Lower lobe of right lung (tissue), 2 donors: Measurements from ENCODE around the gene FAM153A. TPM values are rescaled to one million over a fixed set of nuclear protein-coding genes. Genes with fewer than 3 reads are reported as not detected.
"Not testable (repeated sequence)": the region's sequence is repeated elsewhere in the genome, so short reads cannot be mapped to it uniquely, and the experiment has no call there.

ENCODE experiments used
- ATAC-seq, 2 donors: fragments of 200-7000 bp; cut with Tn5 transposase; one replicate each; pipeline ENCODE4 v1.9.1; 2020 to 2022; ENCODE audit warnings: mild to moderate bottlenecking in 2 of 2, moderate library complexity in 2 of 2
- DNase-seq: peaks from one replicate; pipeline ENCODE4 v3.0.0-alpha.2; 2020
- H3K27ac ChIP-seq: fragments of 200-600 bp; one replicate; pipeline ENCODE4 v1.8.0; 2022
- H3K27me3 ChIP-seq: fragments of 200-600 bp; one replicate; pipeline ENCODE4 v1.8.0; 2022; ENCODE audit warnings: low read depth
- H3K36me3 ChIP-seq: fragments of 200-600 bp; one replicate; pipeline ENCODE4 v1.8.0; 2022; ENCODE audit warnings: mild to moderate bottlenecking
- H3K4me1 ChIP-seq: fragments of 200-600 bp; one replicate; pipeline ENCODE4 v1.8.0; 2022
- H3K4me3 ChIP-seq: fragments of 200-600 bp; one replicate; pipeline ENCODE4 v1.8.0; 2022; ENCODE audit warnings: mild to moderate bottlenecking
- H3K9me3 ChIP-seq: fragments of 200-600 bp; one replicate; pipeline ENCODE4 v1.8.0; 2022
- intact Hi-C: fragments of 100-400 bp; cut with DNase I; formaldehyde crosslinking; loops from one replicate; pipeline ENCODE4 v1.11.0; 2022
- total RNA-seq: library from RNA; stranded (reverse); fragmentation: NEBNext Ultra II Directional; extraction: Animal tissue kit (Norgen Biotek cat#: 25700); gene quantifications from one replicate; pipeline ENCODE4 v1.2.1, GENCODE V29; 2021
- donor health status: DM: no; HTN: yes; CAD: no; lungs with severe emphysema.

FAM153A gene
- total RNA-seq, 1 donor from 2014 or later = 3.7 TPM

- intact Hi-C loops, ATAC-seq, H3K4me1 ChIP-seq, H3K27me3 ChIP-seq, H3K36me3 ChIP-seq, DNase-seq, H3K4me3 ChIP-seq, H3K9me3 ChIP-seq, H3K27ac ChIP-seq: not testable (repeated sequence)
Measured at GRCh38 chr5:177695356-177695930, 87.3 kb downstream of the FAM153A start.

GRCh38 chr5:177694518-177694835 lies 88.2 kb downstream of the FAM153A start:
- H3K27me3 ChIP-seq, DNase-seq, H3K4me3 ChIP-seq, H3K27ac ChIP-seq, H3K36me3 ChIP-seq, H3K9me3 ChIP-seq, intact Hi-C loops, ATAC-seq, H3K4me1 ChIP-seq: not testable (repeated sequence)

DNA sequence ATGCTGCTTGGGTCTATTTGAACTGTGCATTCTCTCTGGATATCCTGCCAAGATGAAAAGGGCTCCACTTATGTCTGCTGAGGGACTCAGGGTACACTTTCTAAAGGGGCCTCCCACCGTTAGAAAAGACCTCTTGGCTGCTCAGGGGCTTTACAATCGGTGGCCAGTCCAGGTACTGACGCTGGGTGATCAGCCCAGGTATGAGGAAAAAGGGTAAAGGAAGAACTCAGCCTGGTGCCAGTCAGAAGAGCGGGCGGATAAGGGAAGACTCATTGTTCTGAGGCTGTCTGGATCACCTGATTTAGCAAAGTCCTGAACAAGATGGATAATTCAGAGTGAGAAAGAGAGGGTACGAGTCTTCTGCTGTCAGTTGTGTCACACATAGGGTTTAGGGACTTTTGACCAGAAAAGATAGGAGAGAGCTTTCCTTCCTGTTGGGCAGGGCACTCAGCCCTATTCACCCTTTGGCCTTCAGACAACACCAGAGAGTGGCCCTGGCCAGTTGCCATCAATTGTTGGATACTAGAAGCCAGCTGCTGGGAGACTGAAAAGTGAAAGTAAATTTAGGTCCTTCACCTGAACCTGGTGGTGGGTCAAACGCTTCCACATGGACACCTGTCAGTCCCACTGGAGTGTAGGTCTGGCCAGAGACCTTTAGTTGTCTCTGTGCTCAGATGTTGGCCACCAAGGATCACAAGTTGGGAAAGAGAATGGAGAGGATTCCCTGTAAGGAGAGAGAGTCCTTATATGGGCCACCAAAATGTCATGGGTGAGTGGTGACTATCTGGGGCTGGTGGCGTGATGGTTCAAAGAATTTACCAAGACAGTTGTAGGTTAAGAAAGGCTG lies 88.8 kb downstream of the FAM153A start:
- H3K4me3 ChIP-seq, H3K27ac ChIP-seq, H3K9me3 ChIP-seq, H3K36me3 ChIP-seq, H3K27me3 ChIP-seq, intact Hi-C loops, H3K4me1 ChIP-seq: not testable (repeated sequence)
- ATAC-seq (peak; percentile 77 to 80), DNase-seq (peak; percentile 81)

DNA sequence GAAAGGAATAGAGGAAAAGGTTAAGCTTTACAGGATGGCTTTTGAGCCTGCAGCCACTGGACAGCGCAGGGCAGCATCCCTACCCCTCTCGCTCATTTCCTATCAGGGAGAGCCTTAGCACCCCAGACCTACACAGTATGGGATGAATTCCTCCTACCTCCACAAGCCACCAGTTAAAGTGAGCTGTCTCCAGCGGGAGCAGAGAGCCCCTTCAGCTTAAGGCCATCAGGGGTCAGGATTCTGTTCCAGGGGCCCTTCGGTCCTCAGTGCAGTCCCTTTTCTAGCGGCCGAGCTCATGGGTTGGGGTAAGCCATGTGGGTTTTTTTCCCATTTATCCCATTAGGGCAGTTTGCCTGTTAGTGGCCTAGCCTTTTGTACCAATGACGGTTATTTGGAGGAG lies 89.7 kb downstream of the FAM153A start:
- H3K36me3 ChIP-seq, H3K9me3 ChIP-seq, H3K4me1 ChIP-seq, DNase-seq, intact Hi-C loops, H3K27ac ChIP-seq, H3K4me3 ChIP-seq, H3K27me3 ChIP-seq: not testable (repeated sequence)
- peak in 1 of 2 donors; percentile 16 for ATAC-seq

- DNase-seq = not testable (repeated sequence)
Measured at GRCh38 chr5:177692507-177692906, 90.2 kb downstream of the FAM153A start.

DNA sequence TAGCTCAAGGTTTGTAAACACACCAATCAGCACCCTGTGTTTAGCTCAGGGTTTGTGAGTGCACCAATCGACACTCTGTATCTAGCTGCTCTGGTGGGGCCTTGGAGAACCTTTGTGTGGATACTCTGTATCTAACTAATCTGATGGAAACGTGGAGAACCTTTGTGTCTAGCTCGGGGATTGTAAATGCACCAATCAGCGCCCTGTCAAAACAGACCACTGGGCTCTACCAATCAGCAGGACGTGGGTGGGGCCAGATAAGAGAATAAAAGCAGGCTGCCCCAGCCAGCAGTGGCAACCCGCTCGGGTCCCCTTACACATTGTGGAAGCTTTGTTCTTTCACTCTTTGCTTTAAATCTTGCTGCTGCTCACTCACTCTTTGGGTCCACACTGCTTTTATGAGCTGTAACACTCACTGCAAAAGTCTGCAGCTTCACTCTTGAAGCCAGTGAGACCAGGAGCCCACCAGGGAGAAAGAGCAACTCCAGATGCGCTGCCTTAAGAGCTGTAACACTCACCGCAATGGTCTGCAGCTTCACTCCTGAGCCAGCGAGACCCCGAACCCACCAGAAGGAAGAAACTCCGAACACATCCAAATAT lies 93.6 kb downstream of the FAM153A start:
- H3K27ac ChIP-seq, H3K4me3 ChIP-seq, DNase-seq, ATAC-seq, H3K9me3 ChIP-seq, H3K36me3 ChIP-seq, H3K27me3 ChIP-seq, H3K4me1 ChIP-seq, intact Hi-C loops: not testable (repeated sequence)

More at GRCh38 chr5:177692507-177692906, 90.2 kb downstream of the FAM153A start:
- H3K4me3 ChIP-seq, H3K36me3 ChIP-seq, ATAC-seq, H3K4me1 ChIP-seq, H3K9me3 ChIP-seq, H3K27me3 ChIP-seq, intact Hi-C loops, H3K27ac ChIP-seq: not testable (repeated sequence)

DNA sequence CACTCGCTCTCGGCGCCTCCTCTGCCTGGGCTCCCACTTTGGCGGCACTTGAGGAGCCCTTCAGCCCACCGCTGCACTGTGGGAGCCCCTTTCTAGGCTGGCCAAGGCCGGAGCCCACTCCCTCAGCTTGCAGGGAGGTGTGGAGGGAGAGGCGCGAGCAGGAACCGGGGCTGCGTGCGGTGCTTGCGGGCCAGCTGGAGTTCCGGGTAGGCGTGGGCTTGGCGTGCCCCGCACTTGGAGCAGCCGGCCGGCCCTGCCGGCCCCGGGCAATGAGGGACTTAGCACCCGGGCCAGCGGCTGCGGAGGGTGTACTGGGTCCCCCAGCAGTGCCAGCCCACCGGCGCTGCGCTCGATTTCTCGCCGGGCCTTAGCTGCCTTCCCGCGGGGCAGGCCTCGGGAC lies 94.6 kb downstream of the FAM153A start:
- not testable (repeated sequence) for DNase-seq

GRCh38 chr5:177681920-177682319 lies 100.8 kb downstream of the FAM153A start:
- H3K9me3 ChIP-seq, H3K4me1 ChIP-seq, H3K27me3 ChIP-seq, DNase-seq, H3K36me3 ChIP-seq, H3K27ac ChIP-seq, H3K4me3 ChIP-seq, intact Hi-C loops: not testable (repeated sequence)
- ATAC-seq = peak; percentile 43 to 47

More for the DNA sequence above, 94.6 kb downstream of the FAM153A start:
- H3K27me3 ChIP-seq, intact Hi-C loops, H3K4me3 ChIP-seq, H3K4me1 ChIP-seq, H3K9me3 ChIP-seq, ATAC-seq, H3K36me3 ChIP-seq, H3K27ac ChIP-seq: not testable (repeated sequence)

Other genes with a start within 250 kb of the FAM153A start
- 89.1 TPM for gene FAM193B, start 228.3 kb downstream of the FAM153A start, total RNA-seq
- 132 TPM for gene TMED9, start 190.7 kb downstream of the FAM153A start, total RNA-seq
- gene B4GALT7, start 182.8 kb downstream of the FAM153A start, total RNA-seq = 22.4 TPM
- not detected for gene PROP1, start 213.3 kb upstream of the FAM153A start, total RNA-seq